ENCODE data around the gene ZGRF1.
"Not testable (repeated sequence)": the region's sequence is repeated elsewhere in the genome, so short reads cannot be mapped to it uniquely, and the experiment has no call there.

ZGRF1 gene

DNA sequence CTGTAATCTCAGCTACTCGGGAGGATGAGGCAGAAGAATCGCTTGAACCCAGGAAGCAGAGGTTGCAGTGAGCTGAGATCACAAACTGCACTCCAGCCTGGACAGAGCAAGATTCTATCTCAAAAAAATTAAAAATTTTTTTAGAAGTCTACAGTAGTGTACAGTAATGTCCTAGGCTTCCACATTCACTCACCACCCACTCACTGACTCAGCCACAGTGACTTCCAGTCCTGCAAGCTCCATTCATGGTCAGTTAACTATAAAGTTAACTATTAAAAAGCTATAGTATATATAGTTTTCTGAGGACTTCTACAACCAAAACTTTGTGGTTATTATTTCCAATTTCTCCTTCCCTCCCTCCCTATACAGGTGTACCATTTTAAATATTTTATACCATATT is 86.0 kb downstream of the ZGRF1 start:
- H3K36me3 Mint-ChIP-seq: peaks cover 7% of the 10 kb centered on the region
- no peak overlapping the region for H3K4me3 Mint-ChIP-seq
- H3K4me1 Mint-ChIP-seq (ENCODE audit: low read depth): no peaks in the 10 kb centered on the region
- H3K9me3 Mint-ChIP-seq (ENCODE audit: low read depth): no peaks in the 10 kb centered on the region
- no peak overlapping the region for H3K27ac Mint-ChIP-seq
- H3K27me3 Mint-ChIP-seq: no peaks in the 10 kb centered on the region

GRCh38 chr4:112546476-112546875 is 90.2 kb downstream of the ZGRF1 start:
- no peaks in the 10 kb centered on the region for H3K27me3 Mint-ChIP-seq
- no peaks in the 10 kb centered on the region for H3K9me3 Mint-ChIP-seq (ENCODE audit: low read depth)
- H3K27ac Mint-ChIP-seq: no peak overlapping the region
- H3K36me3 Mint-ChIP-seq: peaks cover 3% of the 10 kb centered on the region
- H3K4me3 Mint-ChIP-seq: no peak overlapping the region
- H3K4me1 Mint-ChIP-seq (ENCODE audit: low read depth): no peaks in the 10 kb centered on the region

- Mint-ChIP-seq H3K27me3 (no peaks in the 10 kb centered on the region), H3K27ac (no peak overlapping the region), H3K9me3 (ENCODE audit: low read depth) (no peaks in the 10 kb centered on the region), H3K4me3 (no peak overlapping the region), H3K4me1 (ENCODE audit: low read depth) (no peaks in the 10 kb centered on the region), H3K36me3 (peaks cover 3% of the 10 kb centered on the region)
Measured at GRCh38 chr4:112545346-112545745, 91.4 kb downstream of the ZGRF1 start.

- peaks cover 6% of the 10 kb centered on the region for H3K36me3 Mint-ChIP-seq
- no peaks in the 10 kb centered on the region for H3K9me3 Mint-ChIP-seq (ENCODE audit: low read depth)
- no peaks in the 10 kb centered on the region for H3K27me3 Mint-ChIP-seq
- H3K4me3 Mint-ChIP-seq: no peak overlapping the region
- H3K4me1 Mint-ChIP-seq (ENCODE audit: low read depth): no peaks in the 10 kb centered on the region
- no peak overlapping the region for H3K27ac Mint-ChIP-seq
Measured at GRCh38 chr4:112540695-112541094, 96.0 kb downstream of the ZGRF1 start.

DNA sequence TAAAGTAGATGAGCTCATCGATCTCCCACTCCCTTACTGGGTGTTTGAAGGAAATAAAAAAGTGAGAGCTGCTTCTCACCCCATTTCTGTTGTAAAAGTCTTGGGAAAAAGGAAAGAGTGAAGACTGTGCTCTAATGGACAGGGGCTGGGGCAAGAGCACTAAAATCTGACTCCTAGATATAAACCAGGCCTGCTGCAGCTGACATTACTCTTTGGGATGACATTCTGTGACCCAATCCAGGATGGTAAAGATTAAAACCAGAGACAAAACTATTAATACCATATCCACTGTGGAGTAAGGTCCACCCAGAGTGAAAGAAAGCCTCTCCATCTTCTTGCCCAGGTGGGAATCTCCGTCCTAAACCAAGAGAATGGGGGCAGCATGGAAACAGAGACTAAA is 100.6 kb downstream of the ZGRF1 start:
- no peaks in the 10 kb centered on the region for H3K4me1 Mint-ChIP-seq (ENCODE audit: low read depth)
- peaks cover 3% of the 10 kb centered on the region for H3K36me3 Mint-ChIP-seq
- H3K27me3 Mint-ChIP-seq: peaks cover 10% of the 10 kb centered on the region
- H3K27ac Mint-ChIP-seq: no peak overlapping the region
- H3K9me3 Mint-ChIP-seq (ENCODE audit: low read depth): no peaks in the 10 kb centered on the region
- no peak overlapping the region for H3K4me3 Mint-ChIP-seq

- Mint-ChIP-seq H3K27ac (no peak overlapping the region), H3K4me3 (no peak overlapping the region), H3K36me3 (no peaks in the 10 kb centered on the region), H3K27me3 (peaks cover 25% of the 10 kb centered on the region), H3K4me1 (ENCODE audit: low read depth) (no peaks in the 10 kb centered on the region), H3K9me3 (ENCODE audit: low read depth) (no peaks in the 10 kb centered on the region)
Measured at GRCh38 chr4:112532267-112532666, 104.4 kb downstream of the ZGRF1 start.

DNA sequence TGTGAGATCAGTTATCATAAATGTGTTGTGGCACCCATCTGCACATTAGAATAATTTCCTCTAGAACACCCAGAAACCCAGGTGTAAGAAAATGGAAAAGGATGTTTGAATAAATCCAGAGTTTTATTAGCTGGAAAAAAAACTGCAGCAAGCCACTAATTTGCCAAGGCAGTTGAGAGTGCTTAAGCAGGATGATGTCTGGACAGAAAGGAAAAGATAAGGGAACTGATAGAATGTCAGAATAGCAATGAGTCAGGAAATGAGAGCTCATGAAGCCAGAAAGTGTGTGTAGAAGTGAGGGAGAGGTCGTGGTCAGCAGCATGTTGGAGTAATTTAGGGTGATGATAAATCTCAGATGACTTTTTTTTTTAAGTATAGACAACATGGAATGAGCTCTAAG is 105.6 kb downstream of the ZGRF1 start:
- Mint-ChIP-seq H3K27ac (no peak overlapping the region), H3K4me1 (ENCODE audit: low read depth) (no peaks in the 10 kb centered on the region), H3K36me3 (no peaks in the 10 kb centered on the region), H3K9me3 (ENCODE audit: low read depth) (no peaks in the 10 kb centered on the region), H3K27me3 (peaks cover 25% of the 10 kb centered on the region), H3K4me3 (no peak overlapping the region)

DNA sequence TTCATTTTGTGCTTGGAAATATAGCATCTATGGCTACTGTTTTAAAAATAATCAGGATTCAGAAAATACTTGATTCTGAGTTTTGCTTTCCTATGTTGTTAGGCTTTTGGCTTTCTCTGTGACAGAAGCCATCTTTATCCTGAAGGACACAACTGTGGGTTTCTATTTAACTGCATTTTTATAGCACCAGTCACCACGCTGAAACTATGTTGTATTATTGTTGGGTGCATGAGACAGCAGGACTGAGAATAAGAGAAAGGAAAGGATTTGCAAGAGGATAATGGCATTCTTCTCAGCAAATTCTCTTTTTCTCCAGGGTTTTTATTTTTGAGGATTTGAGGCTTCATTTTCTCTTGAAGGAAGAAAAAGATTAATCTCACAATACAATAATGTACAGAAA is 110.6 kb downstream of the ZGRF1 start:
- Mint-ChIP-seq H3K27me3 (peaks cover 35% of the 10 kb centered on the region), H3K27ac (no peak overlapping the region), H3K9me3 (ENCODE audit: low read depth) (no peaks in the 10 kb centered on the region), H3K36me3 (no peaks in the 10 kb centered on the region), H3K4me1 (ENCODE audit: low read depth) (peaks cover 19% of the 10 kb centered on the region), H3K4me3 (no peak overlapping the region)

DNA sequence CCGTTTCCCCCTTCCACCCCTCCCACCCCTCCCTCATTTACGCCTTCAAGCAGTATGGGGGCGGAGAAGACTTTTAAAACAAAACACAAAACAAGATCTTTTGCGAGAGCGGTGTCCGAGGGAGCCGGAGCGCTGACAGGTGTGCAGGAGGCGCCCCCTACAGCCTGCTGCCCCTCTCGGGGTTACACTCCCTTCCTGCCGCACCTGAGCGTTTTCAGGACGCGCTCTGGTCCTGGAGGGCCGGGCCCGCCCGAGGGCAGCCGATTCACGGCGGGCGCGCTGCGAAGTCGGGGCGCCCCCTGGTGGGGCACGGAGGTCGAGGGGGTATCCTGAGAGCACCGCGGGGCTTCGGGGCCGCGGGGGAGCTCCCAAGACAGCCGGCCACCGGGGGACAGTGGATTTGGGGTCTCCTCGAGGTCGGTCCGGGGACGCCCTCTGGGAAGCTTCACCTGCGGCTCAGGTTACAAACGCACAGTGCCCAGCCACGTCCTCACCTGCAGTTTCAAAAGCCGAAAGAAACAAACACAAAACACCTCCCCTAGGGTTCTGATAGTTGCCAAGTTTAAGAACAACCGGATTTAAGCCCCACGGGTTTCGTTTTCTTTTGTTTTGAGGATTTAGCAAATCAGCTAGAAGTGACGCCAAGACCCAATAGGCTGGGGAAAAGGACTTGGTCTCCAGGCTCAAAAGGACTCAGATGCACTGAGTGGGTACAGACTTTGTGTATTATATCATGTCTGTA is 112.8 kb downstream of the ZGRF1 start:
- peaks cover 28% of the 10 kb centered on the region for H3K4me1 Mint-ChIP-seq (ENCODE audit: low read depth)
- H3K27me3 Mint-ChIP-seq: peaks cover 38% of the 10 kb centered on the region
- H3K36me3 Mint-ChIP-seq: no peaks in the 10 kb centered on the region
- peaks cover 6% of the 10 kb centered on the region for H3K9me3 Mint-ChIP-seq (ENCODE audit: low read depth)
- H3K27ac Mint-ChIP-seq: no peak overlapping the region
- peak overlapping the region; percentile 89 for H3K4me3 Mint-ChIP-seq

GRCh38 chr4:112523008-112523721 is 113.5 kb downstream of the ZGRF1 start:
- Mint-ChIP-seq H3K9me3 (ENCODE audit: low read depth) (peaks cover 6% of the 10 kb centered on the region), H3K27ac (peak overlapping the region; percentile 54), H3K36me3 (no peaks in the 10 kb centered on the region), H3K27me3 (peaks cover 43% of the 10 kb centered on the region), H3K4me3 (peak overlapping the region; percentile 89), H3K4me1 (ENCODE audit: low read depth) (peaks cover 29% of the 10 kb centered on the region)

GRCh38 chr4:112522431-112522830 is 114.3 kb downstream of the ZGRF1 start:
- not testable (repeated sequence) for H3K9me3 Mint-ChIP-seq (ENCODE audit: low read depth); H3K27ac Mint-ChIP-seq; H3K36me3 Mint-ChIP-seq
- Mint-ChIP-seq H3K4me3 (peak overlapping the region; percentile 89), H3K4me1 (ENCODE audit: low read depth) (peaks cover 37% of the 10 kb centered on the region), H3K27me3 (peaks cover 51% of the 10 kb centered on the region)

- H3K4me3 Mint-ChIP-seq: peak overlapping the region; percentile 23
- H3K9me3 Mint-ChIP-seq (ENCODE audit: low read depth): peaks cover 6% of the 10 kb centered on the region
- H3K27me3 Mint-ChIP-seq: peaks cover 58% of the 10 kb centered on the region
- no peak overlapping the region for H3K27ac Mint-ChIP-seq
- no peaks in the 10 kb centered on the region for H3K36me3 Mint-ChIP-seq
- H3K4me1 Mint-ChIP-seq (ENCODE audit: low read depth): peaks cover 45% of the 10 kb centered on the region
Measured at GRCh38 chr4:112521123-112522023, 115.3 kb downstream of the ZGRF1 start.

DNA sequence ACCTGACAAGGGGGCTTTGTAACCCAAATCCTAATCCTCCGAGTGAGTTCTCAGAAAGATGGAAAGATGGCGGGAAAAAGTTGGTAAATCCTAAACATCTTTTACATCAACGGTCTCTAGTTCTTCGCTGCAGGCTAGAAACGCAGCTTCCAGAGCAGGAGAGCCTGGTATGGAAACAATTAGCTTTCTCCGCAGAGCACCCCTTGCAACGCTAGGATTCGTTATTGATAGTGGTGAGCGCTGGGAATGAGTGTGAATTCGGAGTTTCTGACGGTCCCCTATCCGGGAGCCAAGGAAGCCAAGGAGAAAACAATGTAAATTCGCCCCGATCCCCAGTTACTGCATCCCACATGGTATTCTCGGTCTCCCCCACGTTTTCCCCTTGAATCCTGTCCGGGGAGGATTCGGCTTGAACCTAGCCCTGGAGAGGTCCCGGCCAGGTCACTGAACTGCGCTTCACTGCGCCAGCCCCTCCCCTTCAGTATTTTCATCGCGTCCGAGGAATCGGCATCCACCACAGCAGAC is 116.0 kb downstream of the ZGRF1 start:
- Mint-ChIP-seq H3K27ac (no peak overlapping the region), H3K27me3 (peaks cover 56% of the 10 kb centered on the region), H3K4me3 (peak overlapping the region; percentile 23), H3K36me3 (no peaks in the 10 kb centered on the region), H3K4me1 (ENCODE audit: low read depth) (peaks cover 48% of the 10 kb centered on the region), H3K9me3 (ENCODE audit: low read depth) (peaks cover 6% of the 10 kb centered on the region)

DNA sequence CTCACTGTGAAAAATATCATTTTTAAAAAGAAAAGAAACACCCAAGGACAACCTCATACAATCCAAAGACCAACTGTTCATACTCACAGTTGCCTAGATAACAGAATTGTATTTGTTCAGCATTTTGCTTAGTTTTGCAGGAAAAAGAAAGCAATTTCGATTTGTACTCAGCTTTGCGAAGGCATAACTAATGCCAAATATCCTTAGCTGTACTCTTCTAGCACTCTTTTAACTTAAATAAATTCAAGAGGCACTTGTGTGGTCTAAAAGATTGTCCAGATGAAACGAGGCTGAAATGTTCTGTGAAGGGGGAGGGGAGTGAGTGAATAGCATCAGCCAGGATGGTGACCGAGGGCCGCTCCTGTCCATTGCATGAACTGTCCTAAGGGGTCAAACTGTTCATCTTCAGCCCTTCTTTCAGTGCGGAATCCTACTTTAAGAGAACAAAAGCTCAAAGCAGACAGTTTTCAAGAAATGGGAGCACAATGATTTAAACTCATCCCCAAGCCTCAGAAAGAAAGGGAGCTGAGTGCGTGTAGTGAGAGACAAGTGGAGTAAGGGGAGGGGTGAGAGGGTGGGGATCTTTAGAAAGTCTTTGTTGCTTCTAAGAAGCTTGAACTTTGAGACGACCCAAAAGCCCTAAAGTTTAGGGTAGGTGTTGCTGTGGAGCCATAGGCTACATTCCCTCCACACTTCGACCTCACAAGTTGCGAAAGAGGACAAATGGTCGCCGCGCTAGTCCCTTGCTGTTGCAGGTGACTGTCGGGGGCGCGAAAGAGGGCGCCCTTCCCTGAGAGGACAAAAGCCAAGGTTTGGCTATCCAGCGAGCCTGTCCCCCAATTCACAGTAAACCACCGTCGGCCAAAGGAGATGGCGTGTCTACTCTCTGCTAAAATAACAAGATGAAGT is 116.8 kb downstream of the ZGRF1 start:
- Mint-ChIP-seq H3K4me3 (no peak overlapping the region), H3K27me3 (peaks cover 59% of the 10 kb centered on the region), H3K36me3 (no peaks in the 10 kb centered on the region), H3K27ac (no peak overlapping the region), H3K9me3 (ENCODE audit: low read depth) (peaks cover 6% of the 10 kb centered on the region), H3K4me1 (ENCODE audit: low read depth) (peaks cover 51% of the 10 kb centered on the region)
